ENCODE data around the gene GGT5.

GRCh38 chr22:24207264-24208011, 37.4 kb downstream of the GGT5 start:
- TF ChIP-seq, protein P1, sequence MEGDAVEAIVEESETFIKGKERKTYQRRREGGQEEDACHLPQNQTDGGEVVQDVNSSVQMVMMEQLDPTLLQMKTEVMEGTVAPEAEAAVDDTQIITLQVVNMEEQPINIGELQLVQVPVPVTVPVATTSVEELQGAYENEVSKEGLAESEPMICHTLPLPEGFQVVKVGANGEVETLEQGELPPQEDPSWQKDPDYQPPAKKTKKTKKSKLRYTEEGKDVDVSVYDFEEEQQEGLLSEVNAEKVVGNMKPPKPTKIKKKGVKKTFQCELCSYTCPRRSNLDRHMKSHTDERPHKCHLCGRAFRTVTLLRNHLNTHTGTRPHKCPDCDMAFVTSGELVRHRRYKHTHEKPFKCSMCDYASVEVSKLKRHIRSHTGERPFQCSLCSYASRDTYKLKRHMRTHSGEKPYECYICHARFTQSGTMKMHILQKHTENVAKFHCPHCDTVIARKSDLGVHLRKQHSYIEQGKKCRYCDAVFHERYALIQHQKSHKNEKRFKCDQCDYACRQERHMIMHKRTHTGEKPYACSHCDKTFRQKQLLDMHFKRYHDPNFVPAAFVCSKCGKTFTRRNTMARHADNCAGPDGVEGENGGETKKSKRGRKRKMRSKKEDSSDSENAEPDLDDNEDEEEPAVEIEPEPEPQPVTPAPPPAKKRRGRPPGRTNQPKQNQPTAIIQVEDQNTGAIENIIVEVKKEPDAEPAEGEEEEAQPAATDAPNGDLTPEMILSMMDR (IDR thresholded peaks at IDR 0.05), result no peak
- no peak for TF ChIP-seq RELA (CRISPR knock-in tag; IDR thresholded peaks at IDR 0.05; ENCODE audit: borderline replicate concordance)

Measured in WTC11 (cell line).